CD8-positive, alpha-beta memory T cell (primary cell): ENCODE results near the gene NUP205. TPM values are rescaled to one million over a fixed set of nuclear protein-coding genes. Genes with fewer than 3 reads are reported as not detected.

ENCODE experiments used
- CTCF ChIA-PET: fragments of 350-600 bp; sonication (Branson Sonifier 250); formaldehyde crosslinking; loops from one replicate; lab custom pipeline; 2021; ENCODE audit warnings: antibody characterized with exemption; lab: Charles Lee
- POLR2A ChIA-PET: fragments of 350-600 bp; sonication (Branson Sonifier 250); formaldehyde crosslinking; loops from one replicate; lab custom pipeline; 2021; ENCODE audit warnings: antibody characterized with exemption; lab: Charles Lee
- DNase-seq, 5 donors: peaks; one replicate each; pipeline versions ENCODE4 v3.0.0 to v3.0.0-alpha.2; 2020 to 2022; ENCODE audit warnings: mixed read lengths in 1 of 5
- H3K27ac ChIP-seq: one replicate; pipeline ENCODE4 v1.7.0; 2013; ENCODE audit warnings: low read depth, mild to moderate bottlenecking, low read length, moderate library complexity
- H3K27me3 ChIP-seq: 2 replicates; pipeline ENCODE4 v1.7.0; 2013; ENCODE audit warnings: low read length, mild to moderate bottlenecking; ENCODE audit not compliant: insufficient read depth, poor library complexity, severe bottlenecking
- H3K36me3 ChIP-seq: 2 replicates; pipeline ENCODE4 v1.7.0; 2013; ENCODE audit warnings: mild to moderate bottlenecking, low read length, moderate library complexity; ENCODE audit not compliant: insufficient read depth
- H3K4me1 ChIP-seq: 2 replicates; pipeline ENCODE4 v1.7.0; 2013; ENCODE audit warnings: mild to moderate bottlenecking, low read length, moderate library complexity; ENCODE audit not compliant: insufficient read depth
- H3K4me3 ChIP-seq: 2 replicates; pipeline ENCODE4 v1.7.0; 2013; ENCODE audit warnings: mild to moderate bottlenecking, low read length
- H3K9me3 ChIP-seq: 2 replicates; pipeline ENCODE4 v1.7.0; 2013; ENCODE audit warnings: mild to moderate bottlenecking, low read length
- H3K27ac Mint-ChIP-seq, 8 donors: one replicate each; pipeline ENCODE4 v1.8.0; 2020 to 2021; ENCODE audit warnings: mixed read lengths in 8 of 8, mild to moderate bottlenecking in 6 of 8, inconsistent platforms in 3 of 8, moderate library complexity in 3 of 8
- H3K27me3 Mint-ChIP-seq, 2 donors: one replicate each; pipeline ENCODE4 v1.8.0; 2020 to 2021; ENCODE audit warnings: mixed read lengths in 2 of 2, mild to moderate bottlenecking in 1 of 2, moderate library complexity in 1 of 2
- H3K36me3 Mint-ChIP-seq, 3 donors: one replicate each; pipeline ENCODE4 v1.8.0; 2020 to 2021; ENCODE audit warnings: mixed read lengths in 3 of 3, inconsistent platforms in 1 of 3, mild to moderate bottlenecking in 1 of 3
- H3K4me1 Mint-ChIP-seq, 3 donors: one replicate each; pipeline ENCODE4 v1.8.0; 2020 to 2021; ENCODE audit warnings: mixed read lengths in 3 of 3, inconsistent platforms in 1 of 3, mild to moderate bottlenecking in 1 of 3
- H3K4me3 Mint-ChIP-seq, 7 donors: one replicate each; pipeline ENCODE4 v1.8.0; 2020 to 2021; ENCODE audit warnings: mixed read lengths in 7 of 7, mild to moderate bottlenecking in 6 of 7, moderate library complexity in 4 of 7, inconsistent platforms in 2 of 7
- H3K9me3 Mint-ChIP-seq, 5 donors: one replicate each; pipeline ENCODE4 v1.8.0; 2020 to 2022; ENCODE audit warnings: mixed read lengths in 5 of 5, mild to moderate bottlenecking in 3 of 5, moderate library complexity in 2 of 5, inconsistent platforms in 1 of 5
- polyA plus RNA-seq: library from polyadenylated mRNA; unstranded; fragments of 300-500 nt; fragmentation: Illumina TruSeq; gene quantifications from one replicate; pipeline ENCODE4 v1.2.3, GENCODE V29; 2021
- total RNA-seq, 2 experiments: library from RNA; stranded (reverse); gene quantifications; one replicate each; pipeline ENCODE4 v1.2.3, GENCODE V29; 2021

The NUP205 gene
- total and polyA plus RNA-seq, 3 experiments from 2014 or later: 23.9 to 134 (median 123) TPM

DNA sequence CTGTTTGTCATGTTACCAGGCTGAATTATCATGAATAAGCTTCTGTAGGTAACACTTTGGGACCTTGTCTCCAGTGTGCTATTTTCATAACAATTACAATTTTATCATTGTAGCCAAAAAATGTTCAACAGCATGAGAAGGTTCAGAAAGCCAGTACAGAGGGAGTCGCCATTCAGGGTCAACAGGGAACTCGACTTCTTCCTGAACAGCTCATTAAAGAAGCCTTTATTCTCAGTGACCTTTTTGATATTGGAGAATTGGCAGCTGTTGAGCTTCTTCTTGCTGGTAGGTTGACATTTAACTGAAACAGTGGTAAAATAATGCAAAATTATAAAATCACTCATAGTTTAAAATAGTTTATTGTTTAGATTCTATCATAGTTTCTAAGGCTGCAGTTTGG is 15.8 kb downstream of the NUP205 start:
- peaks cover 10 to 25% (median 20%) of the 10 kb centered on the region in 3 donors for H3K4me1 Mint-ChIP-seq
- peaks cover 20 to 65% (median 27%) of the 10 kb centered on the region in 3 donors for H3K36me3 Mint-ChIP-seq
- no peak overlapping the region for H3K27ac Mint-ChIP-seq
- DNase-seq: no peak
- Histone ChIP-seq H3K4me3 (no peak overlapping the region), H3K9me3 (no peaks in the 10 kb centered on the region), H3K4me1 (no peaks in the 10 kb centered on the region), H3K36me3 (peaks cover 43% of the 10 kb centered on the region), H3K27ac (no peak overlapping the region), H3K27me3 (no peaks in the 10 kb centered on the region)
- H3K27me3 Mint-ChIP-seq: no peaks in the 10 kb centered on the region
- no peaks in the 10 kb centered on the region for H3K9me3 Mint-ChIP-seq
- CTCF ChIA-PET: interaction anchor here (1.9 kb wide), 1 partner anchor 292 kb away, joined by 5 read pairs; no protein-coding TSS in a partner anchor
- H3K4me3 Mint-ChIP-seq: no peak overlapping the region
- POLR2A ChIA-PET: no interaction called here

DNA sequence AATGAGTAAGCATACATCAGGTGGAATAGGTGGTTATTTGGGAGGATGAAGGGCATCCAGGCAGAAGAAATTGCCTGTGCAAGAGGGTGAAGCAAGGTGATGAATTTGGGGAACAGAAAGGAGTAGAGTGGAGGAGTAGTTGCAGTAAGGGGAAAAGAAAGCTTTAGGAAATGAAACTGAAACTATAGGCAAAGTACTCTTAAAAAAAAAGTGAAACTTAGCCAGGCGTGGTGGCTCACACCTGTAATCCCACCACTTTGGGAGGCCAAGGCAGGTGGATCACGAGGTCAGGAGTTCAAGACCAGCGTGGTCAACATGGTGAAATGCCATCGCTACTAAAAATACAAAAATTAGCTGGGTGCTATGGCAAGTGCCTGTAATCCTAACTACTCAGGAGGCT is 17.6 kb downstream of the NUP205 start:
- no peaks in the 10 kb centered on the region for H3K27me3 Mint-ChIP-seq
- Histone ChIP-seq H3K4me1 (no peaks in the 10 kb centered on the region), H3K4me3 (no peak overlapping the region), H3K27ac (no peak overlapping the region), H3K36me3 (peaks cover 53% of the 10 kb centered on the region), H3K27me3 (no peaks in the 10 kb centered on the region), H3K9me3 (no peaks in the 10 kb centered on the region)
- no peaks in the 10 kb centered on the region for H3K9me3 Mint-ChIP-seq
- ChIA-PET CTCF (no interaction called here), POLR2A (no interaction called here)
- H3K4me1 Mint-ChIP-seq: peaks cover 5 to 15% (median 11%) of the 10 kb centered on the region in 3 donors
- peaks cover 20 to 82% (median 29%) of the 10 kb centered on the region in 3 donors for H3K36me3 Mint-ChIP-seq
- peak overlapping the region in 6 of 8 donors; percentile 6 to 89 (median 37) for H3K27ac Mint-ChIP-seq
- no peak for DNase-seq
- no peak overlapping the region for H3K4me3 Mint-ChIP-seq

DNA sequence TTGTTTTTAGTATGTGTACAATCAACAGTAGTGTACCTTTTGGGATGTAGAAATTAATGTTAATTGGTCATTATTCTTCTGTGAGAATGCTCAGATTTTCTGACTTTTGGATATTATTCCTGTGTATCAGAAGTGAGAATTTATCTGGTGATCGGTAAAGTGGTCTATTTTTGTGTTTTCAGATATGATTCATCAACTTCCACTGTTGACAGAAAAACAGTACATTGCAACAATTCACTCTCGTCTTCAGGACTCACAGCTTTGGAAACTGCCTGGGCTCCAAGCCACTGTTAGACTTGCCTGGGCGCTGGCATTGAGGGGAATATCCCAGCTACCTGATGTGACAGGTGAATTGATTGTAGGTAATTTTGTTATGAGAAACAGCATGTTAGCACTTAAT is 20.9 kb downstream of the NUP205 start:
- H3K36me3 Mint-ChIP-seq: peaks cover 20 to 88% (median 26%) of the 10 kb centered on the region in 3 donors

DNA sequence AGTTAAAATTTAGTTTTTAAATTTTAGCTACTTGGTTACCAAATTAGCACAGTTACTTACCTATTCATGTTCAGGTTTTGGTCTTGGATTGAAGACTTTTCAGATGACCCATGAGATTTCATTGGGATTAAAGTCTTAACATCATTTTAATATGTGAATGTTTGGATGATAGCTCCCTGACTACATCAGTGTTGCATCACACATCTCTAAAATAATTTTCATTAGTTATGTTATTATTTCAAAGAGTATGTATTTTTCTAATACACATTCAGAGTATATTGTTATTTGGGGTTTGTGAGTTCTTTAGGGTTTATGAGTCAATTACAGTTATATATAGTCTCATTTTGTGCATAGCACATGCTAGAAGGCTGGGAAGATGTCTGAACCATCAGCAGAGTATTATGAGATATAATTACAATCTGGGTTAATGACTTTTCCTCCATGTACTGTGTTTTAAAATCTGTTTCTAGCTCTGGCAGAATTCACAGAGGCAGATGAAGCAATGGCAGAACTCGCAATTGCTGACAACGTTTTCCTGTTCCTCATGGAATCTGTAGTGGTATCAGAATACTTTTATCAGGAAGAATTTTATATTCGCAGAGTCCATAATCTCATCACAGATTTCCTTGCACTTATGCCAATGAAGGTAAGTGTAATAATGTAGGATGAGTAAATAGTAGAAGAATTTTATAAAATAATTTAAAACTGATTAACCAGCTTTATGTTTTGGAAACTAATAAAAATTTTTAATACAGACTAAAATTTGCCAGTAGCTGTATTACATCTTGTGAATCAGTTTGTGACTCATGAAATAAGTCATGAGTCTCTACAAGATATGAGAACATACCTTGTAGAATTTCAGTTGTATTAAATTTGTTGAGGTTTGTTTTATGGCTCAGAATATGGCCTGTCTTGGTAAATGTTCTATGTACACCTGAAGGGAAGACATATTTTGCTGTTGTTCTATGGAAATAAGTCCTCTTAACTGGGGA is 26.9 kb downstream of the NUP205 start:
- H3K27me3 Mint-ChIP-seq: no peaks in the 10 kb centered on the region

More for the DNA sequence above, 20.9 kb downstream of the NUP205 start:
- Mint-ChIP-seq H3K27me3 (no peaks in the 10 kb centered on the region), H3K4me3 (no peak overlapping the region), H3K27ac (no peak overlapping the region), H3K9me3 (no peaks in the 10 kb centered on the region), H3K4me1 (peaks cover 5 to 15% (median 8%) of the 10 kb centered on the region in 3 donors)
- Histone ChIP-seq H3K4me3 (no peak overlapping the region), H3K27ac (no peak overlapping the region), H3K9me3 (no peaks in the 10 kb centered on the region), H3K4me1 (no peaks in the 10 kb centered on the region), H3K27me3 (no peaks in the 10 kb centered on the region), H3K36me3 (peaks cover 54% of the 10 kb centered on the region)
- ChIA-PET POLR2A (no interaction called here), CTCF (no interaction called here)
- no peak for DNase-seq

DNA sequence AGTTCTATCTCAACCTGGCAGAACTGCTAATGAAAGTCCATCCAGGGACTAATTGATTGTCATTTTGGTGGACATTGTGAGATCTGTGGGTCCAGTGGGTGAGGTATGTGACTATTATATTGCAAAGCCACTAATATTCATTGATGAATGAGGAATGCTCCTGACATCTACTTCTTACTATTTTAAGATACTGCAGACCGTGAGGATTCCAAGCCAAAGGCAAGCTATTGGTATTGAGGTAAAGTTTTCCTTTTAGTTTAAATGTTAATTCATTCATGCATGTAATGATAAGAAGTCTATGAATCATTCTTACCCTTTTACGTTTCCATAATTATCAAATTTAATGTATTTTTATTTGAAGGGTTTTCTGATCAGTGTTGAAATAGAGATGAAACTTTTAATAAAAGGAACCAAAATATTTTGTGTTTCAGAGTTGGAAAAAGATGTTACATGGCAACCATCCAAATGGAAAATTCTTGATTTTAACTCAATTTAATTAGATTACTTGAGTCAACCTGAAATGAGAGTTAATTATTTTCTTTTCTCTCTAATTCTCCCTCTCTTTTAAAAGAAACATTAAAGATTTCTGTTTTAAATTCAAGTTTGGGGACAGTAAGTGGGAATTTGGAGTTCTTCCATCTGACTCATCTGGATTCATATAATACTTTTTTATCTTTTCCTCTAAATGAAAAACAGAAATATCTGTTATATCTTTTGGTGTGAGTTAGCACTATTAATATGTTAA is 39.6 kb downstream of the NUP205 start:
- Histone ChIP-seq H3K4me3 (no peak overlapping the region), H3K27me3 (no peaks in the 10 kb centered on the region), H3K4me1 (no peaks in the 10 kb centered on the region), H3K9me3 (no peaks in the 10 kb centered on the region), H3K27ac (no peak overlapping the region), H3K36me3 (peaks cover 32% of the 10 kb centered on the region)
- H3K36me3 Mint-ChIP-seq: peaks cover 4 to 85% (median 20%) of the 10 kb centered on the region in 3 donors
- H3K27me3 Mint-ChIP-seq: no peaks in the 10 kb centered on the region
- H3K9me3 Mint-ChIP-seq: no peaks in the 10 kb centered on the region
- POLR2A ChIA-PET: no interaction called here
- no peak overlapping the region for H3K4me3 Mint-ChIP-seq
- H3K4me1 Mint-ChIP-seq: no peaks in the 10 kb centered on the region
- DNase-seq: no peak
- peak overlapping the region in 2 of 8 donors; percentile 14 to 22 for H3K27ac Mint-ChIP-seq
- CTCF ChIA-PET: no interaction called here

More for the DNA sequence above, 26.9 kb downstream of the NUP205 start:
- Histone ChIP-seq H3K4me3 (no peak overlapping the region), H3K4me1 (no peaks in the 10 kb centered on the region), H3K36me3 (peaks cover 27% of the 10 kb centered on the region), H3K27me3 (no peaks in the 10 kb centered on the region), H3K9me3 (no peaks in the 10 kb centered on the region), H3K27ac (no peak overlapping the region)
- no peak for DNase-seq
- ChIA-PET CTCF (no interaction called here), POLR2A (no interaction called here)
- Mint-ChIP-seq H3K4me3 (no peak overlapping the region), H3K27ac (peak overlapping the region in 1 of 8 donors; percentile 56), H3K36me3 (peaks cover 24 to 78% (median 24%) of the 10 kb centered on the region in 3 donors), H3K9me3 (no peaks in the 10 kb centered on the region), H3K4me1 (no peaks in the 10 kb centered on the region)

DNA sequence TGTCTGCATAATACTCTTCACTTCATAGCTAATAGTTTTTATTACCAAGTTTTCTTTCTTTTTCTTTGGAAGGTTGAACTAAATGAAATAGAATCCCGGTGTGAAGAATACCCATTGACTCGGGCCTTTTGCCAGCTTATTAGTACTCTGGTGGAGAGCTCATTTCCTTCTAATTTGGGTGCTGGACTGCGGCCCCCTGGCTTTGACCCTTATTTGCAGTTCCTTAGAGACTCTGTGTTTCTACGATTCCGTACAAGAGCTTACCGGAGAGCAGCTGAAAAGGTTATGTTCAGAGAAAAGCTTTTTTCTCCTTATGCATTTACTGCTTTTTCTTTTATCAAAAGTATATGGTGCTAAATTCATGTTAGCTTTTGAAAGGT is 40.2 kb downstream of the NUP205 start:
- peak overlapping the region in 1 of 8 donors; percentile 84 for H3K27ac Mint-ChIP-seq
- no peaks in the 10 kb centered on the region for H3K27me3 Mint-ChIP-seq
- peaks cover 4 to 86% (median 20%) of the 10 kb centered on the region in 3 donors for H3K36me3 Mint-ChIP-seq
- Histone ChIP-seq H3K4me3 (no peak overlapping the region), H3K27ac (no peak overlapping the region), H3K36me3 (peaks cover 34% of the 10 kb centered on the region), H3K27me3 (no peaks in the 10 kb centered on the region), H3K9me3 (no peaks in the 10 kb centered on the region), H3K4me1 (no peaks in the 10 kb centered on the region)
- no peak overlapping the region for H3K4me3 Mint-ChIP-seq
- ChIA-PET POLR2A (no interaction called here), CTCF (no interaction called here)
- no peak for DNase-seq
- no peaks in the 10 kb centered on the region for H3K4me1 Mint-ChIP-seq
- no peaks in the 10 kb centered on the region for H3K9me3 Mint-ChIP-seq

DNA sequence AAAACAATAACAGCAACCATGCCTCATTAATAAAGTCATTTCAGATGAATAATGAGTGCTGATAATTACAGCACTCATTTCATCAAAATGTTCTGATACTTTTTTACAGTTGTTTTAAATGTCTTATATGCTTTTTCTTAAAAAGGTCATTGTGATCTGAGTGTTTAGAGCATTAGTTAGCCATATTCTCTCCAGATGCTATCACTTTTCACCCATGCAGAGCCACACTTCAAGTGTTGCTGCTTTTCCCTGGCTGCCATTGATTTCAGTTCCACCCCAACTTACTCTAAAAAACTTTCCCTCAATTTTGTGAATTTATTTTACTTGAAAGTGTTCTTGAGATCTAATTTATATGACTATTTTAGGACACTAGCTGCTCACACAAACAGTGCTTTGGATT is 41.8 kb downstream of the NUP205 start:
- peak overlapping the region in 3 of 8 donors; percentile 13 to 75 (median 21) for H3K27ac Mint-ChIP-seq
- POLR2A ChIA-PET: no interaction called here
- Histone ChIP-seq H3K9me3 (no peaks in the 10 kb centered on the region), H3K27ac (no peak overlapping the region), H3K4me3 (no peak overlapping the region), H3K36me3 (peaks cover 32% of the 10 kb centered on the region), H3K4me1 (no peaks in the 10 kb centered on the region), H3K27me3 (no peaks in the 10 kb centered on the region)
- H3K27me3 Mint-ChIP-seq: no peaks in the 10 kb centered on the region
- peaks cover 4 to 88% (median 16%) of the 10 kb centered on the region in 3 donors for H3K36me3 Mint-ChIP-seq
- no peak for DNase-seq
- H3K9me3 Mint-ChIP-seq: no peaks in the 10 kb centered on the region
- no peaks in the 10 kb centered on the region for H3K4me1 Mint-ChIP-seq
- CTCF ChIA-PET: no interaction called here
- no peak overlapping the region for H3K4me3 Mint-ChIP-seq

DNA sequence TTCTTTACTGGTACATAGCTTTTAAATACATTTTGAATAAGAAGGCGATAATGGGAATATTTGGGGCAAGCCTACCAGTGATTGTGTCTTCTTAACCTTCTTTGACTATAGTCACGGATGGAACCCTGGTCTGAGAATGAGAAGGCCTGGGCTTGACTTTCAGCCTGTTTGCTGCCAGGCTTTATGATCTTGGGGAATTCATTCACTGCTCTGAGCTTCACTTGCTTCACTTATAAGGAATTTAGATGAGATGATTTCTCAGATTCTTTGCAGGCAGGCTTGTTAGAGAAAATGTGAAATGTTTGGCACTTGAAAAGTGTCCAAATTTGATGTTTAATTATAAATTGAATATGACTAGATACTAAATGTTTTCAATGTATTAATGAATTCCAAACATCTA is 42.5 kb downstream of the NUP205 start:
- no peaks in the 10 kb centered on the region for H3K4me1 Mint-ChIP-seq
- H3K36me3 ChIP-seq: peaks cover 32% of the 10 kb centered on the region

More for the DNA sequence above, 42.5 kb downstream of the NUP205 start:
- POLR2A ChIA-PET: no interaction called here
- Mint-ChIP-seq H3K27me3 (no peaks in the 10 kb centered on the region), H3K36me3 (peaks cover 3 to 88% (median 18%) of the 10 kb centered on the region in 3 donors), H3K4me3 (no peak overlapping the region), H3K9me3 (no peaks in the 10 kb centered on the region), H3K27ac (peak overlapping the region in 1 of 8 donors; percentile 50)
- Histone ChIP-seq H3K27me3 (no peaks in the 10 kb centered on the region), H3K4me1 (no peaks in the 10 kb centered on the region), H3K27ac (no peak overlapping the region), H3K9me3 (no peaks in the 10 kb centered on the region), H3K4me3 (no peak overlapping the region)
- DNase-seq: no peak
- CTCF ChIA-PET: no interaction called here
